H1 (cell line): ENCODE data around the gene PLBD2. TPM values are rescaled to one million over a fixed set of nuclear protein-coding genes. Genes with fewer than 3 reads are reported as not detected.

Experiments
- CTCF ChIA-PET: fragments of 300-600 bp; sonication (Branson Sonifier 250); formaldehyde crosslinking; loops from one replicate; lab custom pipeline; 2021; ENCODE audit not compliant: partially characterized antibody; lab: Charles Lee
- POLR2A ChIA-PET: fragments of 300-600 bp; sonication (Branson Sonifier 250); formaldehyde crosslinking; loops from one replicate; lab custom pipeline; 2021; ENCODE audit warnings: inconsistent platforms; ENCODE audit not compliant: partially characterized antibody; lab: Charles Lee
- DNase-seq, 2 experiments: peaks; one replicate each; pipeline versions ENCODE4 v3.0.0 to v3.0.0-alpha.2; 2010 to 2022; ENCODE audit warnings: low spot score in 2 of 2, low read depth in 1 of 2, mixed read lengths in 1 of 2
- FAIRE-seq: peaks from 2 replicates; lab custom pipeline; 2011; peaks lifted over from hg19 to GRCh38; lab: Jason Lieb, UNC
- H2AFZ ChIP-seq: 2 replicates; pipeline ENCODE4 v1.8.1; 2012; ENCODE audit warnings: low read length, inconsistent platforms
- H2AK5ac ChIP-seq: 2 replicates; pipeline ENCODE4 v1.6.1; 2013; ENCODE audit warnings: low read depth, low read length
- H2BK120ac ChIP-seq: replicated peaks from 2 replicates; pipeline ENCODE3; 2013; ENCODE audit warnings: low read depth, low read length, inconsistent platforms
- H2BK12ac ChIP-seq: 2 replicates; pipeline ENCODE4 v1.6.1; 2013; ENCODE audit warnings: low read depth, low read length
- H2BK15ac ChIP-seq: 2 replicates; pipeline ENCODE4 v1.6.1; 2013; ENCODE audit warnings: low read length
- H2BK20ac ChIP-seq: 2 replicates; pipeline ENCODE4 v1.6.1; 2013; ENCODE audit warnings: low read length
- H2BK5ac ChIP-seq: 2 replicates; pipeline ENCODE4 v1.6.1; 2013; ENCODE audit warnings: low read depth, low read length
- H3K14ac ChIP-seq: 2 replicates; pipeline ENCODE4 v1.6.1; 2013; ENCODE audit warnings: inconsistent platforms; ENCODE audit not compliant: insufficient read length
- H3K18ac ChIP-seq: 2 replicates; pipeline ENCODE4 v1.6.1; 2013; ENCODE audit warnings: low read length; ENCODE audit errors: extremely low read depth
- H3K23ac ChIP-seq: 2 replicates; pipeline ENCODE4 v1.6.1; 2013; ENCODE audit warnings: inconsistent platforms; ENCODE audit not compliant: insufficient read length
- H3K23me2 ChIP-seq: 2 replicates; pipeline ENCODE4 v1.6.1; 2013; ENCODE audit warnings: low read depth, low read length
- H3K27ac ChIP-seq: 2 replicates; pipeline ENCODE4 v1.6.1; 2011; ENCODE audit warnings: low read depth, low read length, inconsistent platforms
- H3K27me3 ChIP-seq, 4 experiments: replicated peaks in 1 of 4; 1 replicate in 1 of 4; 2 replicates in 3 of 4; pipeline versions ENCODE4 v1.6.1 to v1.8.1; 2011 to 2013; ENCODE audit warnings: low read length in 3 of 4, mild to moderate bottlenecking in 3 of 4, inconsistent platforms in 2 of 4, mixed read lengths in 2 of 4, moderate library complexity in 1 of 4; ENCODE audit not compliant: control insufficient read depth in 3 of 4, insufficient read depth in 3 of 4; ENCODE audit errors: extremely low read depth in 1 of 4
- H3K36me3 ChIP-seq, 4 experiments: 2 replicates each; pipeline versions ENCODE4 v1.6.1 to v1.8.1; 2011 to 2013; ENCODE audit warnings: mild to moderate bottlenecking in 4 of 4, low read length in 3 of 4, moderate library complexity in 2 of 4, control low read depth in 1 of 4, inconsistent platforms in 1 of 4; ENCODE audit not compliant: insufficient read depth in 4 of 4, control insufficient read depth in 2 of 4
- H3K4ac ChIP-seq: replicated peaks from 2 replicates; pipeline ENCODE3; 2013; ENCODE audit warnings: low read length, low read depth, mixed read lengths, inconsistent platforms; ENCODE audit not compliant: insufficient read length
- H3K4me1 ChIP-seq, 4 experiments: replicated peaks in 1 of 4; 1 replicate in 1 of 4; 2 replicates in 3 of 4; pipeline versions ENCODE4 v1.6.1 to v1.8.1; 2011 to 2013; ENCODE audit warnings: low read length in 3 of 4, inconsistent platforms in 2 of 4, mixed read lengths in 1 of 4; ENCODE audit not compliant: insufficient read depth in 4 of 4, control insufficient read depth in 3 of 4
- H3K4me2 ChIP-seq, 2 experiments: 2 replicates each; pipeline versions ENCODE4 v1.6.1 to v1.8.1; 2011 to 2013; ENCODE audit warnings: low read depth in 2 of 2, low read length in 2 of 2, control low read depth in 1 of 2, inconsistent platforms in 1 of 2, mild to moderate bottlenecking in 1 of 2; ENCODE audit not compliant: insufficient read depth in 1 of 2
- H3K4me3 ChIP-seq, 4 experiments: fragments of 200-600, 300-600 bp in 1 of 4; sonication (generic), shearing (Covaris generic), sonication (Bioruptor Twin) in 1 of 4; 2 replicates each; pipeline versions ENCODE4 v1.5.1 to v1.8.1; 2011 to 2016; ENCODE audit warnings: low read length in 4 of 4, low read depth in 3 of 4, control low read depth in 2 of 4, inconsistent platforms in 2 of 4, mild to moderate bottlenecking in 2 of 4, mixed read lengths in 1 of 4, moderate library complexity in 1 of 4; ENCODE audit not compliant: insufficient read depth in 2 of 4; ENCODE audit errors: extremely low read depth in 1 of 4
- H3K56ac ChIP-seq: replicated peaks from 2 replicates; pipeline ENCODE3; 2013; ENCODE audit warnings: low read depth, mild to moderate bottlenecking, mixed read lengths, low read length, inconsistent platforms; ENCODE audit not compliant: insufficient read length
- H3K79me1 ChIP-seq: 2 replicates; pipeline ENCODE4 v1.6.1; 2013; ENCODE audit warnings: low read depth, low read length, control low read depth
- H3K79me2 ChIP-seq, 2 experiments: 2 replicates each; pipeline versions ENCODE4 v1.6.1 to v1.8.1; 2012 to 2013; ENCODE audit warnings: low read length in 2 of 2, mild to moderate bottlenecking in 2 of 2, inconsistent platforms in 1 of 2; ENCODE audit not compliant: insufficient read depth in 2 of 2, control insufficient read depth in 1 of 2
- H3K9ac ChIP-seq, 4 experiments: replicated peaks in 1 of 4; 1 replicate in 1 of 4; 2 replicates in 3 of 4; pipeline versions ENCODE4 v1.6.1 to v1.8.1; 2011 to 2013; ENCODE audit warnings: low read depth in 3 of 4, low read length in 3 of 4, control low read depth in 2 of 4, mild to moderate bottlenecking in 2 of 4, moderate library complexity in 2 of 4, inconsistent platforms in 1 of 4; ENCODE audit errors: extremely low read depth in 1 of 4
- H3K9me3 ChIP-seq, 2 experiments: 2 replicates each; pipeline versions ENCODE4 v1.6.1 to v1.8.1; 2012 to 2013; ENCODE audit warnings: mild to moderate bottlenecking in 2 of 2, moderate library complexity in 2 of 2, control low read depth in 1 of 2, inconsistent platforms in 1 of 2, low read depth in 1 of 2, low read length in 1 of 2, mixed read lengths in 1 of 2; ENCODE audit not compliant: insufficient read depth in 2 of 2
- H4K20me1 ChIP-seq, 2 experiments: replicated peaks in 1 of 2; 2 replicates each; pipeline versions ENCODE3 to v1.8.1; 2011 to 2013; ENCODE audit warnings: inconsistent platforms in 2 of 2, low read length in 2 of 2, mild to moderate bottlenecking in 1 of 2; ENCODE audit not compliant: insufficient read depth in 2 of 2, control insufficient read depth in 1 of 2
- H4K5ac ChIP-seq: 2 replicates; pipeline ENCODE4 v1.6.1; 2013; ENCODE audit warnings: low read length, low read depth, mixed read lengths, inconsistent platforms; ENCODE audit not compliant: insufficient read length
- H4K8ac ChIP-seq: 2 replicates; pipeline ENCODE4 v1.8.0; 2013; ENCODE audit warnings: mild to moderate bottlenecking, moderate library complexity, low read length, inconsistent platforms; ENCODE audit not compliant: insufficient read depth; ENCODE audit errors: extremely low read depth
- H4K91ac ChIP-seq: replicated peaks from 2 replicates; pipeline ENCODE3; 2013; ENCODE audit warnings: low read length, mixed read lengths, inconsistent platforms; ENCODE audit not compliant: insufficient read length
- POU5F1 ChIP-seq: IDR thresholded peaks from 2 replicates; pipeline ENCODE4 v1.6.1; 2011; ENCODE audit warnings: low read depth, mild to moderate bottlenecking, low read length, moderate library complexity
- SP2 ChIP-seq: IDR thresholded peaks from 2 replicates; pipeline ENCODE4 v1.6.1; 2012; ENCODE audit warnings: mild to moderate bottlenecking, low read length, inconsistent platforms
- USF2 ChIP-seq: IDR thresholded peaks from 2 replicates; pipeline ENCODE4 v1.6.1; 2011; ENCODE audit warnings: low read length, improper control_type of control experiment
- WGBS, 2 experiments: shearing (Covaris generic) in 1 of 2; methylation state at CpG; one replicate each; pipeline versions ENCODE4 v1.1.6 to v1.1.7; 2013 to 2015; ENCODE audit warnings: low lambda C conversion rate in 2 of 2, mixed read lengths in 2 of 2, inconsistent platforms in 1 of 2, low coverage in 1 of 2, missing lambda C conversion rate in 1 of 2; ENCODE audit not compliant: insufficient replicate concordance in 2 of 2, insufficient coverage in 1 of 2, insufficient read length in 1 of 2; ENCODE audit errors: extremely low coverage in 1 of 2, missing lambda C conversion rate in 1 of 2; 5-methylcytosine and 5-hydroxymethylcytosine counted together
- polyA plus RNA-seq, 7 experiments: library from polyadenylated mRNA; depleted of rRNA in 3 of 7; stranded (reverse) in 5 of 7; unstranded in 2 of 7; fragments of >200 nt in 5 of 7; fragments of 200-250 nt in 2 of 7; gene quantifications; 1 replicate in 5 of 7; 2 replicates in 1 of 7; 4 replicates in 1 of 7; pipeline versions ENCODE4 v1.2.1 to v1.2.3, GENCODE V29; 2011 to 2013; ENCODE audit warnings: missing spikeins in 2 of 7, mixed read lengths in 2 of 7
- total RNA-seq: library from RNA; stranded (reverse); fragmentation: NEBNext Ultra II Directional; extraction: Animal tissue kit (Norgen Biotek cat#: 25700); gene quantifications from 2 replicates; pipeline ENCODE4 v1.2.1, GENCODE V29; 2021

The PLBD2 gene
- total and polyA plus RNA-seq, 2 of the 8 experiments (the other 6 are each of a cell fraction or from before 2014, with no cell fraction given), result 16.8 to 33.5 TPM

- H3K27ac ChIP-seq, result no peak overlapping the region
- H3K9me3 ChIP-seq, result no peaks in the 10 kb centered on the region
- FAIRE-seq (no peak), DNase-seq (no peak)
- peaks cover 0 to 3% (median under 1%) of the 10 kb centered on the region in 4 experiments; a peak in 3 of 7 replicates for H3K4me1 ChIP-seq
- no peak overlapping the region for H2BK20ac ChIP-seq
- WGBS, 2 experiments, result 87% methylated on average over 5 of the region's 5 CpGs; no CpG with 5 or more reads in 1 of the 2 experiments
- CTCF ChIA-PET, result interaction anchor here (1.7 kb wide), 1 partner anchor 123 kb away, joined by 3 read pairs; no protein-coding TSS in a partner anchor
- H4K91ac ChIP-seq, result no peak overlapping the region
- H2AK5ac ChIP-seq, result no peak overlapping the region
- no peak overlapping the region for H3K4me2 ChIP-seq
- no peak overlapping the region for H2AFZ ChIP-seq
- H3K36me3 ChIP-seq, result no peaks in the 10 kb centered on the region
- H3K27me3 ChIP-seq, result peaks cover 0 to 3% (median 2%) of the 10 kb centered on the region in 4 experiments; a peak in 5 of 7 replicates
- H3K23ac ChIP-seq, result no peak overlapping the region
- no peak overlapping the region for H3K18ac ChIP-seq
- no peak overlapping the region for H2BK5ac ChIP-seq
- POLR2A ChIA-PET, result interaction anchor here (1.0 to 1.2 kb wide), 2 partner anchors 9 to 145 kb away, joined by 3 to 4 read pairs; no protein-coding TSS in a partner anchor
- no peak overlapping the region for H2BK15ac ChIP-seq
- no peak overlapping the region for H3K4ac ChIP-seq
- no peak overlapping the region for H4K5ac ChIP-seq
- no peak overlapping the region for H3K14ac ChIP-seq
- H3K4me3 ChIP-seq, result no peak overlapping the region
- no peaks in the 10 kb centered on the region for H3K79me2 ChIP-seq
- no peak overlapping the region for H4K8ac ChIP-seq
- no peak overlapping the region for H2BK12ac ChIP-seq
- no peak overlapping the region for H3K56ac ChIP-seq
- no peak overlapping the region for H3K9ac ChIP-seq
- H3K79me1 ChIP-seq, result no peaks in the 10 kb centered on the region
- peaks cover 2% of the 10 kb centered on the region; the same call in 1 of the 2 replicates for H3K23me2 ChIP-seq
- no peaks in the 10 kb centered on the region for H4K20me1 ChIP-seq
- no peak overlapping the region for H2BK120ac ChIP-seq
- TF ChIP-seq USF2 (no peak), SP2 (no peak), POU5F1 (no peak)
Observed at GRCh38 chr12:113339540-113339939, 18.8 kb upstream of the PLBD2 start.
